Measurements from ENCODE around the gene RNF39. TPM values are rescaled to one million over a fixed set of nuclear protein-coding genes. Genes with fewer than 3 reads are reported as not detected.

RNF39 gene
- polyA plus RNA-seq, 3 donors: 0.04 TPM; not detected in 2

- H3K79me2 ChIP-seq (ENCODE audit: insufficient read depth, low read length): peaks cover 47% of the 10 kb centered on the region
- intact Hi-C loops (cut with micrococcal nuclease): loop anchor here in 1 of 2 donors (10.0 kb wide), 2 partner anchors 136 to 264 kb away; partner anchors contain the start of gene TRIM39
- H2AFZ ChIP-seq (ENCODE audit: insufficient read depth, low read depth, low read length, poor library complexity, severe bottlenecking): peak within 1 kb of the TSS; percentile 84
- Mint-ChIP-seq H3K4me3 (peak within 1 kb of the TSS; percentile 93 to 97), H3K9me3 (no peaks in the 10 kb centered on the region), H3K27ac (peak within 1 kb of the TSS; percentile 94 to 99 (median 98)), H3K27me3 (ENCODE audit: low read depth in 3 of 3) (no peaks in the 10 kb centered on the region), H3K4me1 (peaks cover 34% of the 10 kb centered on the region), H3K36me3 (peaks cover 26 to 30% of the 10 kb centered on the region in 2 donors)
- H3K36me3 ChIP-seq (replicated peaks in 1 of 2; ENCODE audit: control insufficient read depth in 1 of 2, insufficient read depth in 2 of 2, low read length in 2 of 2): peaks cover 6 to 25% of the 10 kb centered on the region in 2 donors
- peak within 1 kb of the TSS; percentile 93 to 95 for H3K27ac ChIP-seq (ENCODE audit: low read depth in 1 of 2, low read length in 2 of 2)
- no peaks in the 10 kb centered on the region for H4K20me1 ChIP-seq (ENCODE audit: insufficient read depth, low read length)
- WGBS (ENCODE audit: insufficient coverage): 0% methylated on average over 43 of the region's 48 CpGs
- peak within 1 kb of the TSS; percentile 95 for H3K4me2 ChIP-seq (replicated peaks; ENCODE audit: extremely low read depth, low read length, poor library complexity, severe bottlenecking)
- no peaks in the 10 kb centered on the region for H3K9me3 ChIP-seq (replicated peaks in 1 of 2; ENCODE audit: control insufficient read depth in 1 of 2, insufficient read depth in 1 of 2, low read length in 2 of 2)
- H3K4me1 ChIP-seq (ENCODE audit: control insufficient read depth in 1 of 2, insufficient read depth in 2 of 2, low read length in 2 of 2): peaks cover 30 to 32% of the 10 kb centered on the region in 2 donors
- no peaks in the 10 kb centered on the region for H3K27me3 ChIP-seq (ENCODE audit: control insufficient read depth in 2 of 2, insufficient read depth in 2 of 2, low read length in 2 of 2)
- no peak for TF ChIP-seq CTCF (IDR thresholded peaks at IDR 0.05)
- peak within 1 kb of the TSS; percentile 79 for H3K9ac ChIP-seq (ENCODE audit: insufficient read depth, low read length, poor library complexity, severe bottlenecking)
- peak within 1 kb of the TSS; percentile 92 to 96 (median 95) for H3K4me3 ChIP-seq (replicated peaks in 1 of 3; ENCODE audit: low read depth in 2 of 3, low read length in 3 of 3)
- peak; percentile 90 to 93 (median 92) for DNase-seq
These were observed 14.3 kb downstream of the RNF39 start, which contains the start of gene POLR1H for GRCh38 chr6:30061092-30061857. Gene POLR1H, plus strand, starts transcription at chr6:30061265. Its CDS starts 260 bp downstream, at chr6:30061525.

GRCh38 chr6:30060606-30061091, 14.9 kb downstream of the RNF39 start:
- Mint-ChIP-seq H3K4me1 (peaks cover 28% of the 10 kb centered on the region), H3K36me3 (peaks cover 30 to 34% of the 10 kb centered on the region in 2 donors), H3K4me3 (peak overlapping the region; percentile 93 to 97), H3K27me3 (ENCODE audit: low read depth in 3 of 3) (no peaks in the 10 kb centered on the region), H3K9me3 (no peaks in the 10 kb centered on the region), H3K27ac (peak overlapping the region; percentile 94 to 99 (median 98))
- Histone ChIP-seq H3K36me3 (replicated peaks in 1 of 2; ENCODE audit: control insufficient read depth in 1 of 2, insufficient read depth in 2 of 2, low read length in 2 of 2) (peaks cover 6 to 31% of the 10 kb centered on the region in 2 donors), H2AFZ (ENCODE audit: insufficient read depth, low read depth, low read length, poor library complexity, severe bottlenecking) (peak overlapping the region; percentile 84), H3K4me3 (replicated peaks in 1 of 3; ENCODE audit: low read depth in 2 of 3, low read length in 3 of 3) (peak overlapping the region; percentile 92 to 96 (median 95)), H3K9me3 (replicated peaks in 1 of 2; ENCODE audit: control insufficient read depth in 1 of 2, insufficient read depth in 1 of 2, low read length in 2 of 2) (no peaks in the 10 kb centered on the region), H3K4me2 (replicated peaks; ENCODE audit: extremely low read depth, low read length, poor library complexity, severe bottlenecking) (peak overlapping the region; percentile 95), H3K27ac (ENCODE audit: low read depth in 1 of 2, low read length in 2 of 2) (peak overlapping the region; percentile 93 to 95), H4K20me1 (ENCODE audit: insufficient read depth, low read length) (no peaks in the 10 kb centered on the region), H3K9ac (ENCODE audit: insufficient read depth, low read length, poor library complexity, severe bottlenecking) (peak overlapping the region; percentile 79), H3K27me3 (ENCODE audit: control insufficient read depth in 2 of 2, insufficient read depth in 2 of 2, low read length in 2 of 2) (no peaks in the 10 kb centered on the region), H3K4me1 (ENCODE audit: control insufficient read depth in 1 of 2, insufficient read depth in 2 of 2, low read length in 2 of 2) (peaks cover 24 to 26% of the 10 kb centered on the region in 2 donors), H3K79me2 (ENCODE audit: insufficient read depth, low read length) (peaks cover 47% of the 10 kb centered on the region)
- intact Hi-C loops (cut with micrococcal nuclease): loop anchor here in 1 of 2 donors (10.0 kb wide), 2 partner anchors 136 to 264 kb away; partner anchors contain the start of gene TRIM39
- WGBS (ENCODE audit: insufficient coverage): under 1% methylated on average over 19 of the region's 24 CpGs
- peak; percentile 46 to 69 (median 49) for DNase-seq
- TF ChIP-seq CTCF (IDR thresholded peaks at IDR 0.05): no peak
